GM13977 (cell line): Measurements from ENCODE around the gene PSMA5.
"Not testable (repeated sequence)": the region's sequence is repeated elsewhere in the genome, so short reads cannot be mapped to it uniquely, and the experiment has no call there.

ENCODE experiments used
- DNase-seq: peaks from one replicate; pipeline ENCODE4 v3.0.0; 2012; ENCODE audit warnings: low spot score
- CTCF ChIP-seq: IDR thresholded peaks from 2 replicates; pipeline ENCODE4 v1.5.1; 2012; ENCODE audit warnings: mild to moderate bottlenecking, control low read depth; ENCODE audit not compliant: insufficient read depth; ENCODE audit errors: extremely low read depth, missing control alignments
- in situ Hi-C: fragments of 300-500 bp; cut with MboI; formaldehyde crosslinking; loops from one replicate; pipeline ENCODE4 v1.12.0; 2022; ENCODE audit warnings: low sequenced_read_pairs, low pct_unique_long_range_greater_than_20kb, mixed read lengths, inconsistent platforms; ENCODE audit not compliant: unreplicated experiment

Gene PSMA5

DNA sequence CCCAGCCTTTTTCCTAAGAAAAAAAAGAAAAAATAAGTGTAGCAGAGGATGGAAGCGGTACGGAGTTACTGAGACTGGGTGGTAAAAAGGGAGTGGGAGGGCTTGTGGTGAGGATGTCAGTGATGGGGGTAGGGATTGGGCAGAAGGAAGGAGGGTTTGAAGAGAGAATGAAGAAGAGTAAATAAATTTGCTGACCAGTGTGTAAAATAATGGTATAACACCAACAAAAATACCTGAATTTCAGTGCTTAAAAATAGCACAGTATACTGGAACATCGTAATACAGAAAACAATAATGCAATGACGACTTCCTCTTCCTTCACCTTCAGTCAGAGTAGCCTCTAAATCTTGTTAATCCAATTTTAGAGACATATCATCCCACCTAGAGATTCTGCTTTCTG lies 21.3 kb upstream of the PSMA5 start:
- in situ Hi-C loops, result no loop called here
- TF ChIP-seq CTCF, result no peak
- no peak for DNase-seq

DNA sequence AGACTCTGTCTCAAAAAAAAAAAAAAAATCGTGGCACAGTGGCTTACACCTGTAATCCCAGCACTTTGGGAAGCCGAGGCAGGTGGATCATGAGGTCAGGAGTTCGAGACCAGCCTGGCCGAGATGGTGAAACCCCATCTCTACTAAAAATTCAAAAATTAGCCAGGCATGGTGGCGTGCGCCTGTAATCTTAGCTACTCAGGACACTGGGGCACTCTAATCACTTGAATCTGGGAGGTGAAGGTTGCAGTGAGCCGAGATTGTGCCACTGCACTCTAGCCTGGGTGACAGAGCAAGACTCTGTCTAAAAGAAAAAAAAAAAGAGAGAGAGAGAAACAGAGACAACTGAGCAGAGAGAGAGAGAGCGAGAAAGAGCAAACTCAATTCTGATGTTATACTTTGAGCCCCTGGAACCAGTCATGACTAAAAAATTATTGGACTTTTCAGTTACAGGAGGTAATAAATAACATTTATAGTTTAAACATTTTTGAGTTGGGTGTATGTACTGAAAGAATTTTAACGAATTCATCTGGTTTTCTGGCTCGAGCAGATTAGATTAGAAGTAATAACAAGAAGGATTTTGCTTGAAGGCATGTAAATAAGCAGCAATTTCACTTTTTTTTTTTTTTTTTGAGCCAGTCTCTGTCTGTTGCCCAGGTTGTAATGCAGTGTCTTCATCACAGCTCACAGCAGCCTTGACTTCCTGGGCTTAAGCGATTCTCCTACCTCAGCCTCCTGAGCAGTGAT lies 19.9 kb upstream of the PSMA5 start:
- DNase-seq, in situ Hi-C loops: not testable (repeated sequence)

DNA sequence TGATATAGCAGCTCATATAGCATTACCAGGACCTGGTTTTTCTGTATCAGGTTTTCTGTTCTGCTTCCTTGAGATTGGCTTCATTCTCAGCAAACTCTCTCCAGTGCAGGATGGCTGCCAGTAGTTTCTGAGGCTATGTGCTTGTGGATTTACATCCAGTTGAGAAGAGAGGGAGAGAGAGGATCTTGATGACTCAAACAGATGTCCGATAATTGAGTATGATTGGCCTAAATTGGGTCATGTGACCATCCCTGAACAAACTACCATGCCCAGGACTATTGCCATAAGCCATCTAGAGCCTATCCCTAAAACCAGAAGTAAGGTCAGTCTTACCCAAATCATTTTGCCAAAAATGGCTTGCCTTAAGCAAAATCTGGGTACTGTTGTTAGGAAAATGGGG lies 18.1 kb upstream of the PSMA5 start:
- no peak for DNase-seq
- no peak for TF ChIP-seq CTCF
- in situ Hi-C loops, result no loop called here

DNA sequence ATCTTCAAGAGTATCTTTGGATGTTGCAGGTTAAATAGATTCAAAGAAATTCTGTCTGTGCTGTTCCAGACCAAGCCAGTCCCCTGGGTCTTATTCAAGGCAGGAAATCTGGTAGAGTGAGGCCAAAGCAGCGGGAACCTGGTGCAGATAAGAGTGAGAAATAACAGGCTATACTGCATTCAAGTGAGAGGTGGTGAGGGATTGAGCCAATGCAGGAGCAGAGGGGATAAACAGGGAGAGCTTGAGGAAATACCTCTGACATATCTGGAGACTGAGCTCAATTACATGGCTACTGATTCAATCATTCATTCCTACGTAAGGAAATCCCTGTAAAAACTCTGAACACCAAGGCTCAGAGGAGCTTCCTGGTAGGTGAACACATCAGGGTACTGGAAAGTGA lies 17.2 kb upstream of the PSMA5 start:
- no peak for TF ChIP-seq CTCF
- no peak for DNase-seq

GRCh38 chr1:109441069-109441468 lies 14.8 kb upstream of the PSMA5 start:
- no peak for DNase-seq
- in situ Hi-C loops, result no loop called here
- TF ChIP-seq CTCF, result no peak

More for the DNA sequence above, 17.2 kb upstream of the PSMA5 start:
- in situ Hi-C loops, result no loop called here

DNA sequence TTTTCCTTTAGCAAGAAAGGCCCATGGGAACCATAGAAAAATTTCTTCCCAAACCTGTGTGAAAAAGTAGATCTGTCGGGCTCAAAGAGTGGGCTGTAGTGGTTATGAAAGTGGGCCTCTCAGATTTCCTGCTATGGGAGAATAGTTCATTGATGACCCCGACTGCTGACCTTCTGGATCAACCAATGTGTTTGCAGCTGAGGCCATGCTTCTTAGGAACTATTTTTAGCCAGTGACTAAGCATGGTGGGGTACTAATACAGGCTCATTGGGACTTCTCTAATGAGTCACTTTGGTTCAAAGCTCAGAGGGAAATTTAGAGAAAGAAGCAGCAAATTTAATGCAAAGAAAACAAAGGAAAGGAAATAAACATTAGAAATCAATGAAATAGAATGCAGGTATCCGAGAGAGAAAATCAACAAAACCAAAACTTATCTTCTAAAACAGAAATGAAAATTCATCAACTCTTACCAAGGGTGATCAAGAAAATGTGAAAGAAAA lies 12.6 kb upstream of the PSMA5 start:
- in situ Hi-C loops, result no loop called here
- peak; percentile 40 for DNase-seq
- no peak for TF ChIP-seq CTCF

DNA sequence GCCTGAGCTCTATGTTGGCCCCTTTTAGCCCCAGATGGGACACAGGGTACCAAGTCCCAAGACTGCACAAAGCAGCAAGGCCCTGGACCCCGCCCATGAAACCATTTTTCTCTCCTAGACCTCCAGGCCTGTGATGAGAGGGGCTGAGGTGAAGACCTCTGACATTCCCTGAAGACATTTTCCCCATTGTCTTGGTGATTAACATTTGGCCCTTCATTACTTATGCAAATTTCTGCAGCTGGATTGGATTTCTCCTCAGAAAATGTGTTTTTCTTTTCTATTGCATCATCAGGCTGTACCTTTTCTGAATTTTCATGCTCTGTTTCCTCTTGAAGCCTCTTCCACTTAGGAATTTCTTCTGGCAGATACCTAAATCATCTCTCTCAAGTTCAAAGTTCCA lies 8.2 kb upstream of the PSMA5 start:
- in situ Hi-C loops, result no loop called here
- TF ChIP-seq CTCF, result no peak
- DNase-seq, result no peak
